ENCODE data around the gene HSF2. TPM values are rescaled to one million over a fixed set of nuclear protein-coding genes. Genes with fewer than 3 reads are reported as not detected.
A peak's percentile ranks its signal among the peaks of the same experiment; 100 is the strongest.

Gene HSF2, protein sequence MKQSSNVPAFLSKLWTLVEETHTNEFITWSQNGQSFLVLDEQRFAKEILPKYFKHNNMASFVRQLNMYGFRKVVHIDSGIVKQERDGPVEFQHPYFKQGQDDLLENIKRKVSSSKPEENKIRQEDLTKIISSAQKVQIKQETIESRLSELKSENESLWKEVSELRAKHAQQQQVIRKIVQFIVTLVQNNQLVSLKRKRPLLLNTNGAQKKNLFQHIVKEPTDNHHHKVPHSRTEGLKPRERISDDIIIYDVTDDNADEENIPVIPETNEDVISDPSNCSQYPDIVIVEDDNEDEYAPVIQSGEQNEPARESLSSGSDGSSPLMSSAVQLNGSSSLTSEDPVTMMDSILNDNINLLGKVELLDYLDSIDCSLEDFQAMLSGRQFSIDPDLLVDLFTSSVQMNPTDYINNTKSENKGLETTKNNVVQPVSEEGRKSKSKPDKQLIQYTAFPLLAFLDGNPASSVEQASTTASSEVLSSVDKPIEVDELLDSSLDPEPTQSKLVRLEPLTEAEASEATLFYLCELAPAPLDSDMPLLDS
- 22.4 and 32.9 TPM in 2 replicates for total RNA-seq

DNA sequence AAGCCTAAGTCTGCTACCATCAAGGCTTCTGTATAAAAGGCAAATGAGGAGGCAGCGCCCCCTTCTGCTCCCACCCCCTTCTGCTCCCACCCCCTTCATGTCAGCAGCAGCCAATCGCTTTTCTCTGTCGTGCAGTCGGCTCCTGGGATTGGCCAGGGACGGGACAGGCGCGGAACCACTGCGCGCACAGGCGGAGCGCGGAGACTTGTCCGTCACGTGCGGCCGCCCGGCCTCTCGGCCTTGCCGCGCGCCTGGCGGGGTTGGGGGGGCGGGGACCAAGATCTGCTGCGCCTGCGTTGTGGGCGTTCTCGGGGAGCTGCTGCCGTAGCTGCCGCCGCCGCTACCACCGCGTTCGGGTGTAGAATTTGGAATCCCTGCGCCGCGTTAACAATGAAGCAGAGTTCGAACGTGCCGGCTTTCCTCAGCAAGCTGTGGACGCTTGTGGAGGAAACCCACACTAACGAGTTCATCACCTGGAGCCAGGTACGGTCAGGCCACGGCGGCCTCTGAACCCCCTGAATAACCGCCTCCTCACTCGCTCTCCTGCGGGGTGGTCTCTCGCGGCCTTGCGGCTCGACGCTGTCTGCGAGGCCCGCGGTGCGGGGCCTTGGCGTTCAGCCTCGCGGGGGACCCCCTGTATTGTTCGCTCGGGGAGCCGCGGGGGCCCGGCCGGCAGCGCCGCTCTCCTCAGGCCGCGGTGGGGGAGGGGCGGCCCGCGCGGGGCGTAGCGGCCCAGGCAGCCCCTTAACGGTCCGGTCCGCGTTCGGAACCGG, at the start of gene HSF2:
Gene HSF2, plus strand, starts transcription at position 305 of the 773 bp plus-strand sequence. Its CDS starts 86 bp downstream, at position 391.
- Histone ChIP-seq H3K27me3 (ENCODE audit: insufficient read depth, low read length) (no peaks in the 10 kb centered on the region), H3K79me2 (ENCODE audit: insufficient read depth, low read length) (peaks cover 51% of the 10 kb centered on the region), H2AFZ (ENCODE audit: low read length) (peak within 1 kb of the TSS; percentile 99), H3K27ac (ENCODE audit: low read depth, low read length) (peak within 1 kb of the TSS; percentile 89), H3K4me1 (ENCODE audit: insufficient read depth, low read length) (peaks cover 15% of the 10 kb centered on the region), H4K20me1 (ENCODE audit: insufficient read depth, low read length) (peaks cover 16% of the 10 kb centered on the region), H3K9me3 (ENCODE audit: low read depth, low read length) (no peaks in the 10 kb centered on the region), H3K4me2 (ENCODE audit: insufficient read depth, low read length) (peak within 1 kb of the TSS; percentile 93), H3K36me3 (ENCODE audit: insufficient read depth, low read length) (no peaks in the 10 kb centered on the region), H3K4me3 (ENCODE audit: insufficient read depth, low read length) (peak within 1 kb of the TSS; percentile 98)
- DNase-seq (ENCODE audit: insufficient read length, low spot score, missing footprints): peak; percentile 99
- TF ChIP-seq, protein P1, sequence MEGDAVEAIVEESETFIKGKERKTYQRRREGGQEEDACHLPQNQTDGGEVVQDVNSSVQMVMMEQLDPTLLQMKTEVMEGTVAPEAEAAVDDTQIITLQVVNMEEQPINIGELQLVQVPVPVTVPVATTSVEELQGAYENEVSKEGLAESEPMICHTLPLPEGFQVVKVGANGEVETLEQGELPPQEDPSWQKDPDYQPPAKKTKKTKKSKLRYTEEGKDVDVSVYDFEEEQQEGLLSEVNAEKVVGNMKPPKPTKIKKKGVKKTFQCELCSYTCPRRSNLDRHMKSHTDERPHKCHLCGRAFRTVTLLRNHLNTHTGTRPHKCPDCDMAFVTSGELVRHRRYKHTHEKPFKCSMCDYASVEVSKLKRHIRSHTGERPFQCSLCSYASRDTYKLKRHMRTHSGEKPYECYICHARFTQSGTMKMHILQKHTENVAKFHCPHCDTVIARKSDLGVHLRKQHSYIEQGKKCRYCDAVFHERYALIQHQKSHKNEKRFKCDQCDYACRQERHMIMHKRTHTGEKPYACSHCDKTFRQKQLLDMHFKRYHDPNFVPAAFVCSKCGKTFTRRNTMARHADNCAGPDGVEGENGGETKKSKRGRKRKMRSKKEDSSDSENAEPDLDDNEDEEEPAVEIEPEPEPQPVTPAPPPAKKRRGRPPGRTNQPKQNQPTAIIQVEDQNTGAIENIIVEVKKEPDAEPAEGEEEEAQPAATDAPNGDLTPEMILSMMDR (IDR thresholded peaks at IDR 0.05; ENCODE audit: extremely low read depth, low read depth, low read length): no peak

DNA sequence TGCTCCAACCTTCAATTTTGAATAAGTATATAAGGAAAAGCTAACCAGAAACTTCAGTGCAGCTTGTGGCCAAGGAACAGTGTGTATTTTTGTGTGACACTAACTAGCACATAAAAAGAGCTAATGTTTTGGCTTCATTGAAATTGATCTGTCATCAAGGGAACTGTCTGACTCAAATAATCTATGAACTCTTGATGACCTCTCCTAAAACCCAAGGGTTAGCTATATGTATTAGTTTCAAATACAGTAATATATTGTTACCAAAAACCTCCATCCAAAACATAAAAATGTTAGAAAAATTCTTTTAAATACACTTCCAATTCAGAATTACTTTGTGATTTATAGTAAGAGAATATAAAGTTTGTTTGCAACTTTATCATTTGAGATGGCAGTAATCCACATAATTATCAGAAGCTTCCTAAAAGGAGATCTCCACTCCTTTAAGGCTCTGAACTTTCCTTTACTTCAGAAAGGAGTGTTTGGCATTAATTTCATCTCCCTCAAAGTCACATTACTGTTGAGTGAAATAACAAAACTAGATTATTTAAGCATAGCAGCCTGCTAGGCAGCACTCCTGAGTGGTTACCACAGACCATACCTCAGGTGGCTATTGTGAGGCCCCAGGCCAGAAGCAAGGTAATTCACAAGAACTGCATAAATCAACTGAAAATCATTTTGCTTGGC, 46.3 kb upstream of the HSF2 start:
- no peak for DNase-seq (ENCODE audit: insufficient read length, low spot score, missing footprints)
- no peak overlapping the region for H3K4me2 ChIP-seq (ENCODE audit: insufficient read depth, low read length)
- no peaks in the 10 kb centered on the region for H4K20me1 ChIP-seq (ENCODE audit: insufficient read depth, low read length)
- no peaks in the 10 kb centered on the region for H3K27me3 ChIP-seq (ENCODE audit: insufficient read depth, low read length)
- no peaks in the 10 kb centered on the region for H3K4me1 ChIP-seq (ENCODE audit: insufficient read depth, low read length)
- H3K79me2 ChIP-seq (ENCODE audit: insufficient read depth, low read length): no peaks in the 10 kb centered on the region
- H3K9me3 ChIP-seq (ENCODE audit: low read depth, low read length): no peaks in the 10 kb centered on the region
- TF ChIP-seq, protein P1 (IDR thresholded peaks at IDR 0.05; ENCODE audit: extremely low read depth, low read depth, low read length): no peak
- no peak overlapping the region for H2AFZ ChIP-seq (ENCODE audit: low read length)
- no peak overlapping the region for H3K27ac ChIP-seq (ENCODE audit: low read depth, low read length)
- H3K4me3 ChIP-seq (ENCODE audit: insufficient read depth, low read length): no peak overlapping the region
- H3K36me3 ChIP-seq (ENCODE audit: insufficient read depth, low read length): no peaks in the 10 kb centered on the region

DNA sequence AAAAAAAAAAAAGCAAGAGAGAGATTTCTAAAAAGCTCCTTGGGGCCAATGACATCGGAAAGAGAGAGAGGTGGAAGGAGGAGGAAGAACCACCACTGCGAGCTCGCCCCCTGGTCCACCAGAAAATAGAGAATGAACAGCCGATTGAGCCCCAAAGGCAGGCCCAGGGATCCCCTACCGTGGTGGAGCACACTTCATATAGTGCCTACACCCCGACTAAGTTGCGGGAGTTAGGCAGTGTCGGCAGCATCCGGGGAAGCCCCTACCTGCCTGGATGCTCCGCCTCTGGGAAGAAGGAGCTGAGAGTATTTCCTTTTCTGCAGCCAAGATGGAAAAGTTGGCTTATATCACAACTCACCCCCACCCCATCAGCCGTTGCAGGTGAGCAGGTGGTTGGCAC, 38.6 kb upstream of the HSF2 start:
- no peaks in the 10 kb centered on the region for H3K36me3 ChIP-seq (ENCODE audit: insufficient read depth, low read length)
- DNase-seq (ENCODE audit: insufficient read length, low spot score, missing footprints): no peak
- no peaks in the 10 kb centered on the region for H4K20me1 ChIP-seq (ENCODE audit: insufficient read depth, low read length)
- H3K27ac ChIP-seq (ENCODE audit: low read depth, low read length): no peak overlapping the region
- H3K4me2 ChIP-seq (ENCODE audit: insufficient read depth, low read length): no peak overlapping the region
- no peak overlapping the region for H2AFZ ChIP-seq (ENCODE audit: low read length)
- H3K27me3 ChIP-seq (ENCODE audit: insufficient read depth, low read length): no peaks in the 10 kb centered on the region
- H3K79me2 ChIP-seq (ENCODE audit: insufficient read depth, low read length): no peaks in the 10 kb centered on the region
- no peaks in the 10 kb centered on the region for H3K4me1 ChIP-seq (ENCODE audit: insufficient read depth, low read length)
- no peak overlapping the region for H3K4me3 ChIP-seq (ENCODE audit: insufficient read depth, low read length)
- no peaks in the 10 kb centered on the region for H3K9me3 ChIP-seq (ENCODE audit: low read depth, low read length)
- TF ChIP-seq, protein P1 (IDR thresholded peaks at IDR 0.05; ENCODE audit: extremely low read depth, low read depth, low read length): no peak

All from osteoblast (primary cell).